SU-DHL-6 (cell line): Measurements from ENCODE around the gene ZFX.

ENCODE experiments used
- EZH2phosphoT487 ChIP-seq: fragments of 200-600 bp; sonication (generic), shearing (Covaris generic); conservative IDR thresholded peaks from 2 replicates; pipeline ENCODE4 v1.6.1; 2018; ENCODE audit warnings: mild to moderate bottlenecking, antibody characterized with exemption, low read length, moderate library complexity, mixed read lengths
- TF ChIP-seq, protein P1 (sequence below): fragments of 200-600 bp; sonication (generic); IDR thresholded peaks from one replicate; pipeline ENCODE4 v1.5.1; 2017; ENCODE audit warnings: antibody characterized with exemption, mild to moderate bottlenecking, low read length, moderate library complexity; ENCODE audit not compliant: insufficient read depth, poor library complexity, severe bottlenecking

DNA sequence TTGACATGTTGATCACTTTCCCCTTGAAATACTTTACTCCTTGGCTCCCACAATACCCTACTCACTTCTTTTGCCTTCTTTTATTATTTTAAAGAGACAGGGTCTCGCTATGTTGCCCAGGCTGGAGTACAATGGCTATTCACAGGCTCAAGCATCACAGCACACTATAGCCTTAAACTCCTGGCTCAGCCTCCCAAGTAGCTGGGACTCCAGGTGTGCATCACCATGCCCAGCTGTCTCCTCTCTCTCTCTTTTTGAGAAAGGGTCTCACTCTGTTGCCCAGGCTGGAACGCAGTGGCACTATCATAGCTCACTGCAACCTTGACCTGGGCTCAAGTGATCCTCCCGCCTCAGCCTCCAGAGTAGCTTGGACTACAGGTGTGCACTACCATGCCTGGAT lies 112.8 kb downstream of the ZFX start:
- TF ChIP-seq, protein P1, sequence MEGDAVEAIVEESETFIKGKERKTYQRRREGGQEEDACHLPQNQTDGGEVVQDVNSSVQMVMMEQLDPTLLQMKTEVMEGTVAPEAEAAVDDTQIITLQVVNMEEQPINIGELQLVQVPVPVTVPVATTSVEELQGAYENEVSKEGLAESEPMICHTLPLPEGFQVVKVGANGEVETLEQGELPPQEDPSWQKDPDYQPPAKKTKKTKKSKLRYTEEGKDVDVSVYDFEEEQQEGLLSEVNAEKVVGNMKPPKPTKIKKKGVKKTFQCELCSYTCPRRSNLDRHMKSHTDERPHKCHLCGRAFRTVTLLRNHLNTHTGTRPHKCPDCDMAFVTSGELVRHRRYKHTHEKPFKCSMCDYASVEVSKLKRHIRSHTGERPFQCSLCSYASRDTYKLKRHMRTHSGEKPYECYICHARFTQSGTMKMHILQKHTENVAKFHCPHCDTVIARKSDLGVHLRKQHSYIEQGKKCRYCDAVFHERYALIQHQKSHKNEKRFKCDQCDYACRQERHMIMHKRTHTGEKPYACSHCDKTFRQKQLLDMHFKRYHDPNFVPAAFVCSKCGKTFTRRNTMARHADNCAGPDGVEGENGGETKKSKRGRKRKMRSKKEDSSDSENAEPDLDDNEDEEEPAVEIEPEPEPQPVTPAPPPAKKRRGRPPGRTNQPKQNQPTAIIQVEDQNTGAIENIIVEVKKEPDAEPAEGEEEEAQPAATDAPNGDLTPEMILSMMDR = no peak
- no peak for TF ChIP-seq EZH2phosphoT487
